Neural cell (in vitro differentiated cells): ENCODE results near the gene PDE11A. TPM values are rescaled to one million over a fixed set of nuclear protein-coding genes. Genes with fewer than 3 reads are reported as not detected.

Source experiments
- H2AFZ ChIP-seq: fragments of 200-600, 300-800 bp; sonication (generic), shearing (Covaris generic); 2 replicates; pipeline ENCODE4 v1.6.0; 2014; ENCODE audit warnings: low read depth, mild to moderate bottlenecking, antibody characterized with exemption, low read length, moderate library complexity
- H3F3A ChIP-seq: fragments of 200-600 bp; shearing (Covaris generic); 2 replicates; pipeline ENCODE4 v1.6.1; 2016; ENCODE audit warnings: mild to moderate bottlenecking, moderate library complexity, mixed read lengths, antibody characterized with exemption, low read length; ENCODE audit not compliant: insufficient read depth, poor library complexity, severe bottlenecking
- H3K27ac ChIP-seq: fragments of 200-600, 300-800 bp; sonication (generic), shearing (Covaris generic); 2 replicates; pipeline ENCODE4 v1.5.1; 2014; ENCODE audit warnings: mild to moderate bottlenecking, low read length, moderate library complexity
- H3K27me3 ChIP-seq: fragments of 300-800, 200-600 bp; sonication (generic), shearing (Covaris generic); 2 replicates; pipeline ENCODE4 v1.6.0; 2014; ENCODE audit warnings: mild to moderate bottlenecking, low read depth, low read length, moderate library complexity; ENCODE audit not compliant: insufficient read depth
- H3K36me3 ChIP-seq: fragments of 300-800, 200-600 bp; sonication (generic), shearing (Covaris generic); 2 replicates; pipeline ENCODE4 v1.5.1; 2014; ENCODE audit warnings: mild to moderate bottlenecking, antibody characterized with exemption, low read length, moderate library complexity; ENCODE audit not compliant: insufficient read depth
- H3K4me2 ChIP-seq: fragments of 300-800, 200-600 bp; sonication (generic), shearing (Covaris generic); 2 replicates; pipeline ENCODE4 v1.6.0; 2014; ENCODE audit warnings: mild to moderate bottlenecking, low read length
- H3K4me3 ChIP-seq: fragments of 300-800, 200-600 bp; sonication (generic), shearing (Covaris generic); 2 replicates; pipeline ENCODE4 v1.5.1; 2014; ENCODE audit warnings: mild to moderate bottlenecking, low read length, moderate library complexity
- H3K79me2 ChIP-seq: fragments of 200-600 bp; shearing (Covaris generic); replicated peaks from 2 replicates; pipeline ENCODE4 v1.6.0; 2014; ENCODE audit warnings: mild to moderate bottlenecking, low read length, moderate library complexity; ENCODE audit not compliant: insufficient read depth
- H3K9ac ChIP-seq: fragments of 300-800, 200-600 bp; sonication (generic), shearing (Covaris generic); 2 replicates; pipeline ENCODE4 v1.6.1; 2016; ENCODE audit warnings: mild to moderate bottlenecking, low read length, mixed read lengths
- H3K9me2 ChIP-seq: fragments of 200-600 bp; shearing (Covaris generic); 2 replicates; pipeline ENCODE4 v1.6.1; 2016; ENCODE audit warnings: mild to moderate bottlenecking, low read length, mixed read lengths; ENCODE audit not compliant: insufficient read depth
- H3K9me3 ChIP-seq: fragments of 200-600, 300-800 bp; sonication (generic), shearing (Covaris generic); 2 replicates; pipeline ENCODE4 v1.6.1; 2016; ENCODE audit warnings: mild to moderate bottlenecking, mixed run types, low read length, moderate library complexity, mixed read lengths
- H4K20me1 ChIP-seq: fragments of 200-600 bp; shearing (Covaris generic); 2 replicates; pipeline ENCODE4 v1.6.1; 2016; ENCODE audit warnings: mild to moderate bottlenecking, mixed run types; ENCODE audit not compliant: insufficient read depth
- EP300 ChIP-seq: fragments of 450-650 bp; conservative IDR thresholded peaks from 2 replicates; pipeline ENCODE4 v1.6.1; 2014; ENCODE audit warnings: antibody characterized with exemption, mild to moderate bottlenecking, moderate library complexity; ENCODE audit not compliant: poor library complexity, severe bottlenecking
- EZH2 ChIP-seq: fragments of 200-600, 300-800 bp; shearing (Covaris generic), sonication (generic); IDR thresholded peaks from 2 replicates; pipeline ENCODE4 v1.6.1; 2014; ENCODE audit warnings: antibody characterized with exemption, low read length, borderline replicate concordance, mild to moderate bottlenecking; ENCODE audit not compliant: insufficient read depth, poor library complexity, severe bottlenecking
- MXI1 ChIP-seq: fragments of 450-650 bp; conservative IDR thresholded peaks from 2 replicates; pipeline ENCODE4 v1.6.1; 2014; ENCODE audit warnings: antibody characterized with exemption, mild to moderate bottlenecking; ENCODE audit not compliant: poor library complexity, severe bottlenecking
- POLR2AphosphoS5 ChIP-seq: IDR thresholded peaks from 2 replicates; pipeline ENCODE4 v1.6.1; 2012
- RAD21 ChIP-seq: fragments of 450-650 bp; conservative IDR thresholded peaks from 2 replicates; pipeline ENCODE4 v1.6.1; 2014; ENCODE audit warnings: antibody characterized with exemption, mild to moderate bottlenecking, moderate library complexity
- REST ChIP-seq: IDR thresholded peaks from 2 replicates; pipeline ENCODE4 v1.6.1; 2012; ENCODE audit warnings: borderline replicate concordance
- SMC3 ChIP-seq: fragments of 450-650 bp; conservative IDR thresholded peaks from 2 replicates; pipeline ENCODE4 v1.6.1; 2014; ENCODE audit warnings: antibody characterized with exemption, mild to moderate bottlenecking, moderate library complexity; ENCODE audit not compliant: poor library complexity
- TAF1 ChIP-seq: IDR thresholded peaks from 2 replicates; pipeline ENCODE4 v1.6.1; 2012; ENCODE audit warnings: low read depth
- polyA plus RNA-seq: library from polyadenylated mRNA; depleted of rRNA; stranded (reverse); fragments of >200 nt; gene quantifications from 2 replicates; pipeline ENCODE4 v1.2.3, GENCODE V29; 2014
- TF ChIP-seq, protein P1 (sequence below): fragments of 450-650 bp; IDR thresholded peaks from 2 replicates; pipeline ENCODE4 v1.5.1; 2014; ENCODE audit warnings: antibody characterized with exemption, mild to moderate bottlenecking, moderate library complexity; ENCODE audit not compliant: poor library complexity, severe bottlenecking

PDE11A gene
- polyA plus RNA-seq, 1 donor from 2014 or later: 0.89 TPM

GRCh38 chr2:177673602-177674595 is 398.7 kb downstream of the PDE11A start:
- no peaks in the 10 kb centered on the region for H4K20me1 ChIP-seq
- no peak overlapping the region for H2AFZ ChIP-seq
- no peak overlapping the region for H3K4me2 ChIP-seq
- H3K27ac ChIP-seq: no peak overlapping the region
- no peaks in the 10 kb centered on the region for H3K36me3 ChIP-seq
- no peak overlapping the region for H3K9ac ChIP-seq
- H3K79me2 ChIP-seq: no peaks in the 10 kb centered on the region
- no peak overlapping the region for H3K4me3 ChIP-seq
- no peaks in the 10 kb centered on the region for H3K27me3 ChIP-seq
- no peaks in the 10 kb centered on the region for H3F3A ChIP-seq
- H3K9me3 ChIP-seq: no peaks in the 10 kb centered on the region
- H3K9me2 ChIP-seq: no peaks in the 10 kb centered on the region
- TF ChIP-seq EZH2: no peak
- no peak for TF ChIP-seq MXI1

DNA sequence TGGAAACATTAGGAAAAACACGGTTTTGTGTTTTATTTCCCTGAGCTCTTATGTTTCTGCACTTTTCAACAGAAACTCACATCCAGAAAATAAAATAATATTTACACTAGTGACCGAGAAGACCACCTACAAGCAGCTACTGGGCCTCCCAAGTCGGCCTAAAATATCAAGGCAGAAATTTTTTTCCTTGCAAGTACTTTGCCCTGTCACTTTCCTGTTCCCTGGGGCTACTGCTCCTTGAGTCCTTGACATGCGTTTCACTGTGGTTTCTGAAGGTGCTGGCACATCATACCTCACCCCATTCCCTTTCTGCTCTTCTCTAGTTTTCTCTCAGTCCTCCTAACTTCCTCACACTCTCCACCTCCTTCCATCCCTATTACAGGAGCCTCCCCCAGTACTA is 400.9 kb downstream of the PDE11A start:
- Histone ChIP-seq H3K4me2 (no peak overlapping the region), H3K9me3 (no peaks in the 10 kb centered on the region), H3K9me2 (no peaks in the 10 kb centered on the region), H3K9ac (no peak overlapping the region), H3K79me2 (no peaks in the 10 kb centered on the region), H3K27me3 (no peaks in the 10 kb centered on the region), H3K27ac (no peak overlapping the region), H3K4me3 (no peak overlapping the region), H3F3A (no peaks in the 10 kb centered on the region), H4K20me1 (no peaks in the 10 kb centered on the region), H2AFZ (no peak overlapping the region), H3K36me3 (no peaks in the 10 kb centered on the region)
- no peak for TF ChIP-seq SMC3
- no peak for TF ChIP-seq REST
- TF ChIP-seq, protein P1, sequence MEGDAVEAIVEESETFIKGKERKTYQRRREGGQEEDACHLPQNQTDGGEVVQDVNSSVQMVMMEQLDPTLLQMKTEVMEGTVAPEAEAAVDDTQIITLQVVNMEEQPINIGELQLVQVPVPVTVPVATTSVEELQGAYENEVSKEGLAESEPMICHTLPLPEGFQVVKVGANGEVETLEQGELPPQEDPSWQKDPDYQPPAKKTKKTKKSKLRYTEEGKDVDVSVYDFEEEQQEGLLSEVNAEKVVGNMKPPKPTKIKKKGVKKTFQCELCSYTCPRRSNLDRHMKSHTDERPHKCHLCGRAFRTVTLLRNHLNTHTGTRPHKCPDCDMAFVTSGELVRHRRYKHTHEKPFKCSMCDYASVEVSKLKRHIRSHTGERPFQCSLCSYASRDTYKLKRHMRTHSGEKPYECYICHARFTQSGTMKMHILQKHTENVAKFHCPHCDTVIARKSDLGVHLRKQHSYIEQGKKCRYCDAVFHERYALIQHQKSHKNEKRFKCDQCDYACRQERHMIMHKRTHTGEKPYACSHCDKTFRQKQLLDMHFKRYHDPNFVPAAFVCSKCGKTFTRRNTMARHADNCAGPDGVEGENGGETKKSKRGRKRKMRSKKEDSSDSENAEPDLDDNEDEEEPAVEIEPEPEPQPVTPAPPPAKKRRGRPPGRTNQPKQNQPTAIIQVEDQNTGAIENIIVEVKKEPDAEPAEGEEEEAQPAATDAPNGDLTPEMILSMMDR: no peak
- no peak for TF ChIP-seq RAD21
- no peak for TF ChIP-seq TAF1
- TF ChIP-seq EZH2: no peak
- TF ChIP-seq POLR2AphosphoS5: no peak
- no peak for TF ChIP-seq MXI1
- TF ChIP-seq EP300: no peak
